ENCODE measurements around the gene RUNX1.

The RUNX1 gene

GRCh38 chr21:35059742-35060141, 10.6 kb upstream of the RUNX1 start:
- no peak for DNase-seq (ENCODE audit: low read depth, low spot score)

GRCh38 chr21:35058058-35058457, 9.0 kb upstream of the RUNX1 start:
- no peak for DNase-seq (ENCODE audit: low read depth, low spot score)

- no peak for DNase-seq (ENCODE audit: low read depth, low spot score)
Measured at GRCh38 chr21:35057428-35057827, 8.3 kb upstream of the RUNX1 start.

- DNase-seq (ENCODE audit: low read depth, low spot score), result peak; percentile 25
Measured at GRCh38 chr21:35053356-35054096, 4.4 kb upstream of the RUNX1 start.

- no peak for DNase-seq (ENCODE audit: low read depth, low spot score)
Measured at GRCh38 chr21:35052801-35053200, 3.7 kb upstream of the RUNX1 start.

- peak; percentile 82 for DNase-seq (ENCODE audit: low read depth, low spot score)
Measured at GRCh38 chr21:35051287-35051818, 2.3 kb upstream of the RUNX1 start.

- no peak for DNase-seq (ENCODE audit: low read depth, low spot score)
Measured at GRCh38 chr21:35050348-35051286, 1.5 kb upstream of the RUNX1 start.

GRCh38 chr21:35048183-35048601, 910 bp downstream of the RUNX1 start:
- DNase-seq (ENCODE audit: low read depth, low spot score), result peak; percentile 35

GRCh38 chr21:35046880-35047229, 2.2 kb downstream of the RUNX1 start:
- DNase-seq (ENCODE audit: low read depth, low spot score), result peak; percentile 40

- DNase-seq (ENCODE audit: low read depth, low spot score), result no peak
Measured at GRCh38 chr21:35046263-35046624, 2.9 kb downstream of the RUNX1 start.

- no peak for DNase-seq (ENCODE audit: low read depth, low spot score)
Measured at GRCh38 chr21:35045542-35046262, 3.4 kb downstream of the RUNX1 start.

GRCh38 chr21:35044770-35045541, 4.1 kb downstream of the RUNX1 start:
- no peak for DNase-seq (ENCODE audit: low read depth, low spot score)

- peak; percentile 63 for DNase-seq (ENCODE audit: low read depth, low spot score)
Measured at GRCh38 chr21:35044128-35044527, 5.0 kb downstream of the RUNX1 start.

- no peak for DNase-seq (ENCODE audit: low read depth, low spot score)
Measured at GRCh38 chr21:35043549-35043948, 5.6 kb downstream of the RUNX1 start.

- no peak for DNase-seq (ENCODE audit: low read depth, low spot score)
Measured at GRCh38 chr21:35042836-35043235, 6.3 kb downstream of the RUNX1 start.

GRCh38 chr21:35041881-35042280, 7.2 kb downstream of the RUNX1 start:
- DNase-seq (ENCODE audit: low read depth, low spot score), result no peak

- no peak for DNase-seq (ENCODE audit: low read depth, low spot score)
Measured at GRCh38 chr21:35041122-35041521, 8.0 kb downstream of the RUNX1 start.

- no peak for DNase-seq (ENCODE audit: low read depth, low spot score)
Measured at GRCh38 chr21:35039595-35040289, 9.4 kb downstream of the RUNX1 start.

GRCh38 chr21:35038772-35039319, 10.3 kb downstream of the RUNX1 start:
- DNase-seq (ENCODE audit: low read depth, low spot score), result no peak

- no peak for DNase-seq (ENCODE audit: low read depth, low spot score)
Measured at GRCh38 chr21:35037384-35037765, 11.7 kb downstream of the RUNX1 start.
